ENCODE data around the gene CAP1.

DNA sequence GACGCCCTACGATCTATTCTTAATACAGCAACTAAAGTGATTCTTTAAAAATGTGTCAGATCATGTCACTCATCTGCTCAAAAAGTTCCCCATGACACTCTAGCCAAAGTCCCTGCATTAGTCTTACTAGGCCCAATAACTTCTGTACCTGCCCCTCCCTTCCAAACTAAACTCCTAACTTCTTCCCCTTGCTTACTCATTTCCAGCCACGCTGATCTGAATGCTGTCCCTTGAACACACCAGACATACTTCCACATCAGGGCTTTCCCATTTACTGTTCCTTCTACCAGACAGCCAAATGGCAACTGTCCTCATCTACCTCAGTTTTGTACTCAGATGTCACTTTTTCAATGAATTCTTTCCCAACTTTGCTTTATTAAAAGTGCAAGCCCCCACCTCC is 55.3 kb downstream of the CAP1 start:
- TF ChIP-seq ARNT (IDR thresholded peaks at IDR 0.05) (no peak), HDGF (IDR thresholded peaks at IDR 0.05; ENCODE audit: borderline replicate concordance) (no peak), FOXM1 (IDR thresholded peaks at IDR 0.05; ENCODE audit: borderline replicate concordance) (no peak), FOXK2 (IDR thresholded peaks at IDR 0.05) (no peak), BHLHE40 (IDR thresholded peaks at IDR 0.05; ENCODE audit: borderline replicate concordance) (no peak), ELF4 (IDR thresholded peaks at IDR 0.05) (no peak), CTBP1 (IDR thresholded peaks at IDR 0.05; ENCODE audit: borderline replicate concordance) (no peak)

All from HEK293T (cell line).